IPS-15b (cell line): ENCODE measurements around the gene DNAI1.
"Not testable (repeated sequence)": the region's sequence is repeated elsewhere in the genome, so short reads cannot be mapped to it uniquely, and the experiment has no call there.

ENCODE experiments used
- H3K27me3 ChIP-seq: one replicate; pipeline ENCODE4 v1.6.1; 2013; ENCODE audit warnings: low read length; ENCODE audit not compliant: control insufficient read depth, insufficient read depth
- H3K36me3 ChIP-seq: one replicate; pipeline ENCODE4 v1.6.1; 2013; ENCODE audit warnings: low read length; ENCODE audit not compliant: control insufficient read depth, insufficient read depth
- H3K4me1 ChIP-seq: one replicate; pipeline ENCODE4 v1.6.1; 2013; ENCODE audit warnings: mild to moderate bottlenecking, low read length; ENCODE audit not compliant: control insufficient read depth, insufficient read depth
- H3K4me3 ChIP-seq: one replicate; pipeline ENCODE4 v1.5.1; 2013; ENCODE audit warnings: low read depth, low read length
- H3K9ac ChIP-seq: one replicate; pipeline ENCODE4 v1.6.1; 2013; ENCODE audit warnings: low read depth, mild to moderate bottlenecking, low read length
- H3K9me3 ChIP-seq: one replicate; pipeline ENCODE4 v1.6.1; 2013; ENCODE audit warnings: mild to moderate bottlenecking, low read length; ENCODE audit not compliant: control insufficient read depth, insufficient read depth

The DNAI1 gene

DNA sequence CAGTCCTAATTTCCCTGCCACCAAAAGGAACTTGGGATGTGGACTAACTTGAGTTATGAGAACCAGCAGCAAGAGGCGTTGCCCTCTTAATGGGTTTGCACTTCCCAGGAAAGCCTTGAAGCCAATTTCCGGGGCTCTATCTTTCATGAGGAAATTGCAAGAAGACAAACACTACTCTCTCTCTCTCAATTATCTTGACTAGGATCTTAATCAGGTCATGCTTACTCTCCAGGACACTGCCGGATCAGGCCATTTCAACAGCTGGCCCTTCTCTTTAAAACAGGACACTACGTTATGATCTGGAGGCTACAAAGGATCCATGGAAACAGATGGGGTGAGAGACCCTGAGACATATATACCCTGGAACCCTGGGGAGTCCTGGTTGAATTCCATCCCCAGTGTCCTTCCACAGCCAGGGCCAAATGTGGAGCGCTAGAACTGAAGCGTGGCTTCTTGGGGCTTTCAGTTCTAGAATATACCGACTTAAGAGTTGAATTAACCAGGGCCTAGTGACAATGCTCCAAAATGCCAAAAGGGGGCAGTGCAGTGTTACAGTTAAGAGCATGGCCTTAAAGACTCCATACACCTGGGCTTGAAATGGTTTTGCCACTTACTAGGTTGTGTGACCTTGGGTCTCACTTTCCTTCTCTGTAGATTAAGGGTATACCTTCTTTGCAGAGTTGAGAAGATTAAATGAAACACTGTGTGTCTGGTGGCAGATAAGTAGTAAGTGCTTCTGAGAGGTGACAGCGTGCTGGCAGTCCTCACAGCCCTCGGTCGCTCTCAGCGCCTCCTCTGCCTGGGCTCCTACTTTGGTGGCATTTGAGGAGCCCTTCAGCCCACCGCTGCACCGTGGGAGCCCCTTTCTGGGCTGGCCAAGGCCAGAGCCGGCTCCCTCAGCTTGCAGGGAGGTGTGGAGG lies 21.3 kb upstream of the DNAI1 start:
- no peak overlapping the region for H3K9ac ChIP-seq
- H3K9me3 ChIP-seq, result no peaks in the 10 kb centered on the region
- no peak overlapping the region for H3K4me3 ChIP-seq
- H3K36me3 ChIP-seq, result no peaks in the 10 kb centered on the region
- H3K27me3 ChIP-seq, result no peaks in the 10 kb centered on the region
- no peaks in the 10 kb centered on the region for H3K4me1 ChIP-seq

GRCh38 chr9:34437926-34438307 lies 20.7 kb upstream of the DNAI1 start:
- not testable (repeated sequence) for H3K9ac ChIP-seq, H3K36me3 ChIP-seq, H3K9me3 ChIP-seq, H3K27me3 ChIP-seq, H3K4me3 ChIP-seq, H3K4me1 ChIP-seq

DNA sequence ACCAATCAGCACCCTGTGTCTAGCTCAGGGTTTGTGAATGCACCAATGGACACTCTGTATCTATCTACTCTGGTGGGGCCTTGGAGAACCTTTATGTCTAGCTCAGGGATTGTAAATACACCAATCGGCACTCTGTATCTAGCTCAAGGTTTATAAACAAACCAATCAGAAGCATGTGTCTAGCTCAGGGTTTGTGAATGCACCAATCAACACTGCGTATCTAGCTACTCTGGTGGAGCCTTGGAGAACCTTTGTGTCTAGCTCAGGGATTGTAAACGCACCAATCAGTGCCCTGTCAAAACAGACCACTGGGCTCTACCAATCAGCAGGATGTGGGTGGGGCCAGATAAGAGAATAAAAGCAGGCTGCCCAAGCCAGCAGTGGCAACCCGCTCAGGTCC lies 20.1 kb upstream of the DNAI1 start:
- not testable (repeated sequence) for H3K9me3 ChIP-seq, H3K36me3 ChIP-seq, H3K27me3 ChIP-seq, H3K9ac ChIP-seq, H3K4me1 ChIP-seq, H3K4me3 ChIP-seq

- Histone ChIP-seq H3K4me1 (peaks cover 8% of the 10 kb centered on the region), H3K36me3 (no peaks in the 10 kb centered on the region), H3K27me3 (no peaks in the 10 kb centered on the region), H3K9ac (no peak overlapping the region), H3K4me3 (no peak overlapping the region), H3K9me3 (no peaks in the 10 kb centered on the region)
Observed at GRCh38 chr9:34440017-34440416, 18.6 kb upstream of the DNAI1 start.

- H3K36me3 ChIP-seq, result no peaks in the 10 kb centered on the region
- no peak overlapping the region for H3K9ac ChIP-seq
- no peak overlapping the region for H3K4me3 ChIP-seq
- H3K27me3 ChIP-seq, result no peaks in the 10 kb centered on the region
- no peaks in the 10 kb centered on the region for H3K9me3 ChIP-seq
- peaks cover 8% of the 10 kb centered on the region for H3K4me1 ChIP-seq
Observed at GRCh38 chr9:34442770-34443169, 15.8 kb upstream of the DNAI1 start.

GRCh38 chr9:34443533-34443932 lies 15.1 kb upstream of the DNAI1 start:
- no peaks in the 10 kb centered on the region for H3K27me3 ChIP-seq
- H3K9ac ChIP-seq, result no peak overlapping the region
- peaks cover 8% of the 10 kb centered on the region for H3K4me1 ChIP-seq
- no peaks in the 10 kb centered on the region for H3K36me3 ChIP-seq
- no peaks in the 10 kb centered on the region for H3K9me3 ChIP-seq
- no peak overlapping the region for H3K4me3 ChIP-seq

DNA sequence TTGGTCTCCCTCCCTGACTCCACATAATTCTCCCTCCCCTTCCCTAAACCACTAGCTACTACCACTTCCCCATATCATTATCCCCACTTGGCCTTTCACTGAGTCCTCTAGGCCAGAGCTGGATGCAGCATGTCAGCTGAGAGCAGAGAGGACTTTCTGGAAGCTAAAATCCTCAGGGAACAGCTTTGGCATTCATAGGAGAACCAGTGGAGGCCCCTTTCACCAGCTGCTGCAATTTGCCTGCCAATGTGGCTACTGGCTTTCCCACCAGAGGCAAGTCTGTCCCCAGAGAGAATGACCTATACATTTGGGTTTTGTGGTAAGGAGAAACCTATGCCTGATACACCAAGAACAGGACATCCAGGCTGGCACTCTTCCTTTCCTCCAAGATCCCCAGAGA lies 14.6 kb upstream of the DNAI1 start:
- Histone ChIP-seq H3K36me3 (no peaks in the 10 kb centered on the region), H3K4me1 (peaks cover 8% of the 10 kb centered on the region), H3K9ac (no peak overlapping the region), H3K9me3 (no peaks in the 10 kb centered on the region), H3K27me3 (no peaks in the 10 kb centered on the region), H3K4me3 (no peak overlapping the region)

DNA sequence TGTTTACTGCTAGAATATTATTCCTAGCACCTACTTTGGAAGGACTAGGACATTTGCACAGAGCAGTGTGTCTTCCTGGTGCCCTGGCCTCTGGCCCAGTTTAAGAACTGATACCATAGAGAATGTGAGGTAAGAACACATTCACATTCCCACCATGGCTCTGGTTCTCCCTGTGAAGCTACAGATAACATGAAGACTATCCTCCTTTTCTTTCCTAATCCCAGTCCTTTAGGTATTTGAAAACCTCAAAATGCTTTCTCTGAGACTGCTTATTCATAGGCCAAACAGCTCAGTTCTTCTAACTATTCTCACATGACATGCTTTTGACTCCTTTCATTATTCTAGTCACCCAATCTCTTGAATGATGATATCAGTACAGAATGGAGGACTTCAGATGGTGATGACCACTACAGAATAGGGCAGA lies 12.1 kb upstream of the DNAI1 start:
- Histone ChIP-seq H3K4me1 (peaks cover 13% of the 10 kb centered on the region), H3K4me3 (no peak overlapping the region), H3K27me3 (no peaks in the 10 kb centered on the region), H3K9ac (no peak overlapping the region), H3K36me3 (no peaks in the 10 kb centered on the region), H3K9me3 (no peaks in the 10 kb centered on the region)

GRCh38 chr9:34446951-34447350 lies 11.7 kb upstream of the DNAI1 start:
- Histone ChIP-seq H3K4me1 (peaks cover 14% of the 10 kb centered on the region), H3K9ac (no peak overlapping the region), H3K4me3 (no peak overlapping the region)

GRCh38 chr9:34450644-34451043 lies 8.0 kb upstream of the DNAI1 start:
- Histone ChIP-seq H3K36me3 (no peaks in the 10 kb centered on the region), H3K27me3 (no peaks in the 10 kb centered on the region), H3K9me3 (no peaks in the 10 kb centered on the region), H3K4me1 (peaks cover 6% of the 10 kb centered on the region), H3K9ac (no peak overlapping the region), H3K4me3 (no peak overlapping the region)

More at GRCh38 chr9:34446951-34447350, 11.7 kb upstream of the DNAI1 start:
- Histone ChIP-seq H3K9me3 (no peaks in the 10 kb centered on the region), H3K27me3 (no peaks in the 10 kb centered on the region), H3K36me3 (no peaks in the 10 kb centered on the region)

DNA sequence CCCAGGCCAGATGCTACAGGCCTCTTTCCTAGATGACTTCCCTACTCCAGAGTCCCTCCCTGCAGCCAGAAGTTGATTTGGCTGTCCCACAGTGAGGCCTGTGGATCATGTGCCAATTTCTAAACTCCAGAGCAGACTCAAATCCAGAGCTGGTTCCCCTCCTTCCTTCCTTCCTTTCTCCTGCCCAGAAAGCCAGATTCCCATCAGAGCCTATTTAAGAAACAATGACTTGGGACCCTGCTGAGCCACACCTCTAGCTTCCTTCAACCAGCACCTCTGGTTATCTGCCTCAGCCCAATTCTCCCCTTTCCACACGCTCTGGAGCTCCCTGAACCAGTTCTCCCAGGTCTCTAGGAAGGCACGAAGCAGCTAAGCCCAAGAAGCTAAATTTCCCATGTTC lies 7.5 kb upstream of the DNAI1 start:
- H3K4me1 ChIP-seq, result peaks cover 6% of the 10 kb centered on the region
- no peak overlapping the region for H3K9ac ChIP-seq
- H3K36me3 ChIP-seq, result no peaks in the 10 kb centered on the region
- H3K27me3 ChIP-seq, result no peaks in the 10 kb centered on the region
- no peak overlapping the region for H3K4me3 ChIP-seq
- H3K9me3 ChIP-seq, result no peaks in the 10 kb centered on the region

DNA sequence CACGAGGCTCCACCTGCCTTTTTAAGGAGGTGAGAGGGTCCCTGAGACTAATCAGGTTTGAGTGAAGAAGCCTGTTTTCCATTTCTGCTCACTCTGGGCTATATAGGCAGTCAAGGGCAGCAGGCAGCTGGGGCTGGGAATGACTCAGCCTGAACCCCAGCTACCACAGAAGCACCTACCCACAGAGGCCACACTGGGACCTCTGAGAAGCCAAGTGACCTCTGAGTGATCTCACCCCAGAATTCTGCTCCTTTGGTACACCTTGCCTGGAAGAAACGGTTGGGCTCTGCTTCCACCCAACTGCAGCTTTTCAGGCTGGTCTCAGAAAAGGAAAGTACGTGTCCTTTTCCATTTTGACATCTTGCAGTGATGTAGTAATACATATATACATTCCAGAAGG lies 7.1 kb upstream of the DNAI1 start:
- Histone ChIP-seq H3K36me3 (no peaks in the 10 kb centered on the region), H3K9me3 (no peaks in the 10 kb centered on the region), H3K4me1 (peaks cover 7% of the 10 kb centered on the region), H3K4me3 (no peak overlapping the region), H3K27me3 (peaks cover under 1% of the 10 kb centered on the region), H3K9ac (no peak overlapping the region)
